Measurements from ENCODE around the gene ZBTB44. TPM values are rescaled to one million over a fixed set of nuclear protein-coding genes. Genes with fewer than 3 reads are reported as not detected.
"Not testable (repeated sequence)": the region's sequence is repeated elsewhere in the genome, so short reads cannot be mapped to it uniquely, and the experiment has no call there.

ZBTB44 gene, protein sequence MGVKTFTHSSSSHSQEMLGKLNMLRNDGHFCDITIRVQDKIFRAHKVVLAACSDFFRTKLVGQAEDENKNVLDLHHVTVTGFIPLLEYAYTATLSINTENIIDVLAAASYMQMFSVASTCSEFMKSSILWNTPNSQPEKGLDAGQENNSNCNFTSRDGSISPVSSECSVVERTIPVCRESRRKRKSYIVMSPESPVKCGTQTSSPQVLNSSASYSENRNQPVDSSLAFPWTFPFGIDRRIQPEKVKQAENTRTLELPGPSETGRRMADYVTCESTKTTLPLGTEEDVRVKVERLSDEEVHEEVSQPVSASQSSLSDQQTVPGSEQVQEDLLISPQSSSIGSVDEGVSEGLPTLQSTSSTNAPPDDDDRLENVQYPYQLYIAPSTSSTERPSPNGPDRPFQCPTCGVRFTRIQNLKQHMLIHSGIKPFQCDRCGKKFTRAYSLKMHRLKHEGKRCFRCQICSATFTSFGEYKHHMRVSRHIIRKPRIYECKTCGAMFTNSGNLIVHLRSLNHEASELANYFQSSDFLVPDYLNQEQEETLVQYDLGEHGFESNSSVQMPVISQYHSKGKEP
- total RNA-seq (ENCODE audit: insufficient read depth, low replicate concordance) = 55.1 TPM

GRCh38 chr11:130314750-130315285, at the start of gene ZBTB44:
Gene ZBTB44, minus strand, starts transcription at chr11:130314917. Its CDS starts 53,044 bp downstream, at chr11:130261873.
- peak; percentile 93 for DNase-seq (ENCODE audit: low spot score)

DNA sequence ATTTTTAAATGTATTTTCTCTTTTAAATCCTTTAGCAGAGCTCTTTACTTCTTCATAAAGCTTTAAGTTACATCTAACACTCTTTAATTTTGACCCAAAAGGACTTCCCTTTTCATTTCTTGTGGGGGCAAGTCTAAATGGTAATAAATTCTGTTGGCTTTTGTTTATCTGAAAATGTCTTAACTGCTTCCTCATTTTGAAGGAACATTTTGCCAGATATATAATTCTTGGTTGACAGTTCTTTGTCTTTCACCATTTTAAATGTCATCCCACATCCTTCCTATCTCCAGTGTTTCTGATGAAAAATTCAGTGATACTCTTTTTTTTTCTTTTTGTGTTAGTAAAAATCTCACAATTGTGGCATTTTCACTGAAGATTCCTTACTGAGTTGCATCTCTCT, 44.7 kb upstream of the ZBTB44 start:
- DNase-seq (ENCODE audit: low spot score) = no peak

- no peak for DNase-seq (ENCODE audit: low spot score)
These were observed 43.7 kb upstream of the ZBTB44 start for GRCh38 chr11:130358398-130358797.

DNA sequence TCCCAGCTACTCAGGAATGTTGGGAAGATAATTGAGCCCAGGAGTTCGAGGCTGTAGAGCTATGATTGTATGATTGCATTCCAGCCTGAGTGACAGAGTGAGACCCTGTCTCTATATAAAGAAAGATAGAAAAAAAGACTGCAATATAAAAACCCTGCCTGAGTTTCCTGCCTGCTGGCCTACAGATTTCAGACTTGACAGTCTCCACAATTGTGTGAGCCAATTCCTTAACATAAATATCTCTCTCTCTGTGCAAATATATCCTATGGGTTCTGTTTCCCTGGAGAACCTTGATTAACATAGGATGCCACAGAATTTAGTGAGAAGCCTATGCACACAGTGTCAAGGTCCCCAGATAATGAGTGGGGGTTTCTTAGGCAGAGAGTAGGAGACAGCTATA, 32.5 kb upstream of the ZBTB44 start:
- DNase-seq (ENCODE audit: low spot score) = no peak

- DNase-seq (ENCODE audit: low spot score) = no peak
These were observed 30.1 kb upstream of the ZBTB44 start for GRCh38 chr11:130344841-130345240.

- DNase-seq (ENCODE audit: low spot score) = no peak
These were observed 26.1 kb upstream of the ZBTB44 start for GRCh38 chr11:130340671-130341319.

DNA sequence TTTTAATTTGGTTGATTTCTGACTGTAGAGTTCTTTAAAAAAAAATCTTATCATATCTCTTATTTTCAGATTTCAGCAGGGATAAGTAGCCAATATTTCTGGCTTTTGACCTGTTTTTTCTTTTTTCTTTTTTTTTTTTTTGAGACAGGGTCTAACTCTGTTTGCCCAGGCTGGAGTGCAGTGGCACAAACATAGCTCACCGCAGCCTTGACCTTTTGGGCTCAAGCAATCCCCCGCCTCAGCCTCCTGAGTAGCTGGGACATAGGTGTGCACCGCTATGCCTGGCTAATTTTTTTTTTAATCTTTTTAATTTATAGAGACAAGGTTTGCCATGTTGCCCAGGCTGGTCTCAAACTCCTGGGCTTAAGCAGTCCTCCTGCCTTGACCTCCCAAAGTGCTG, 23.9 kb upstream of the ZBTB44 start:
- DNase-seq (ENCODE audit: low spot score) = no peak

- no peak for DNase-seq (ENCODE audit: low spot score)
These were observed 22.8 kb upstream of the ZBTB44 start for GRCh38 chr11:130337281-130338089.

GRCh38 chr11:130331397-130331796, 16.7 kb upstream of the ZBTB44 start:
- not testable (repeated sequence) for DNase-seq (ENCODE audit: low spot score)

DNA sequence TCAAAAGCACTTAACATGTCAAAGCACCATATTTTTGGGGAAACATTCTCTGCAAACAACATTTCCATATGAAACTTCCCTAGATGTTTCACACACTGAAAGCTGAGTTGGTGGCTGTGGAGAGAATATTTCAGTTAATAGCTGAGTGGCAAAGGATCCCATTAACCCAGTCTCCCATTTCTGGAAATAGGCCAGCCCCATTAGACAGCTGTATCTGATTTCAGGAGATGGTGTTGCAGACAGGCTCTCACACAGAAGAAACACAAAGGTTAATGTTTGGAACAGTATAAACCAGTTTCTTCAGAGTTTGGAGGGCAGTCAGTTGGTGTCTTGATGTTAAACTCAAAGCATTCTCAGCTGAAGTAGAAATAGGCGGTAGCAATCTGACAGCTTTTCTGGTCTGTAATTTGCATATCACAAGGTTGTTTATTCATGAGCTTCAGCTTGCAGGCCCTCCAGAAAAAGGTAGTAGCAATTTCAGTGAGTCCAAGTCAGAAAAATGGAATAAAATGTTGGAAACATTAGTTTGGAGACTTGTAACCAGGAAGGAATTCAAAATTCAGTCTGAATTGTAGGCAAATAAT, 15.5 kb upstream of the ZBTB44 start:
- DNase-seq (ENCODE audit: low spot score) = no peak

GRCh38 chr11:130328420-130328819, 13.7 kb upstream of the ZBTB44 start:
- DNase-seq (ENCODE audit: low spot score) = no peak

GRCh38 chr11:130327716-130328115, 13.0 kb upstream of the ZBTB44 start:
- DNase-seq (ENCODE audit: low spot score) = no peak

- DNase-seq (ENCODE audit: low spot score) = no peak
These were observed 11.0 kb upstream of the ZBTB44 start for GRCh38 chr11:130325691-130326090.

GRCh38 chr11:130323452-130324450, 9.0 kb upstream of the ZBTB44 start:
- DNase-seq (ENCODE audit: low spot score) = no peak

- DNase-seq (ENCODE audit: low spot score) = no peak
These were observed 7.4 kb upstream of the ZBTB44 start for GRCh38 chr11:130322126-130322525.

DNA sequence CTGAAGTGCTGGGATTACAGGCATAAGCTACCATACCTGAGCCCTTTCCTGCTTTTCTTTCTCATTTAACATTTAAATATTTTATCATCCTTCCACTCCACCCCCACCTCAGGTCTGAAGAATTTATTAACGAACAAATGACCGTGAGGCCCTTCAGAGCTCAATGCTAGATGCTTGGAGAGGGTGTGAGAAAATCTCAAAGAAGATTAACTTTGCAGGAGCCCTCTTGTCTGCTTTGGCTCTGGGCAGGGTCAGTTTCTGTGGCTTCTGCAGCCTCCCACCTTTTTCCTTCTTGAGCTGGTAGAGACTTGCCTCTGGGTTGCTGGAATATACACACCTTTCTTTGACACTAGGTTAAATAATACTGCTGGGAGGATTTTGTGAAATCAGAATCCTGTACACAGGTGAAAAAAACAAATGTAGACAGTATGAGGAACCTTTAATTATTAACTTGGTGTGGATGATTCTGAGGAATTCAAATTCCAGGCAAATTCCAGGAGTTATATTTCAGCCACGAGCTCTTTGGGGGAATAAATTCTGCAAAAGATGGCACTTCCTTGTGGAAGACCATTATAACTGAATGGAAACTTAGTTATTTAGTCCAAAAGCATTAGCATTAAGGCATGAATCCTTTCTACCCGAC, 3.4 kb upstream of the ZBTB44 start:
- DNase-seq (ENCODE audit: low spot score) = no peak

DNA sequence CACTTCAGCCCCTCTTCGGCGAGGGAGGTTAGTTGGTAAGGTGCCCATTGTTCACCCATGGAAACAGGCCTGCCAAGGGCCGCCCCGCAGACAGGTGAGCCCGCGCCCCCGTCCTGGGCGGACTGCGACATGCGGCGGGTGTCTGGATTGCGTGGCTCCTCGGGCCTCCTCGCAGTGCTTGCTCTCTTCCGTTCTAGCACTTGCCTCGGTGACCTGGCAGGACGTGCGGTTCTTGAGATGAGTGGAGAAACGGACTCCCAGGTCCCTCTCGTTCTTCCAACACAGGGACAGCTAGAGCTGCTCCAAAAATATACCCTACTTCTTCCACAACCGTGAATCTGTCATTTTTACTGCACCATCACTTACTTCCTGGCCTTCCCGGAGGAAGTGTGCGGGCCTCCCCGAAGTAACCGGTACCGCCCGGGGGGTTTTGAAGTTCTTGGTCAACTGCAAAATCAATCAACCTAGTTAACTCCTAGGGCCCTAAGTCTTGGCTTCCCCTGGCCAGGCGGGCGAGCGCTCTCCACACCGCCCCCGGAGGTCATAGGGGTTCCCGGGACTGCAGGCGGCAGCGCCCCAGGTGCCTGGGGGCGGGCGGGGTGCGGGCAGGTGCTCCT, 745 bp upstream of the ZBTB44 start:
- DNase-seq (ENCODE audit: low spot score) = peak; percentile 4

DNA sequence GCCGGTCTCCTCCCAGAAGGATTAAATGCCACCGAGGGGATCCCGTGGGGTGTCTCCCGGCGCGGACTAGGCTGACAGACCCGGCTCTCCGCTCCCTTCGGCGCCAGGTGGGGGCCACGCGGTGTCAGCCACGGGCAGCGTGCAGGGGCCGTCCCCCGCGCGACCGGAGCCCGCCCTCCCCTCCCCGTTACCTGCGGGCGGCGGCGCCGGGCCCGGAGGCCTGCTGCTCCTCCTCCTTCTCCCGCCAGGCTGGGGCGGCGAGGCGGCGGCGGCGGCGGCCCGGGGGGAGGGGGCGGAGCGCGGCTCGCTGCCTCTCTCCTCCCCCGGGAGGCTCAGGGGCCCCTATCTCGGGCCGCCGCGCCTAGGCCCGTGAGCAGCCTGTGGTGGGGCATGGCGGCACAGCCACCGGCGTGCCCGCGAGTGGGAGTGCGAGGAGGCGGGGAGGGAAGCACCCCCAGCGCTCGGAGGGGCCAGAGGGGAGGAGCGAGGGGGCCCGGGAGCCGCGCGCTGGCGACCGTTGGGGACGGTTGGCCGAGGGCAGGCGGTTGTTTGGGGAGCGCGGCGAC, 450 bp downstream of the ZBTB44 start:
- DNase-seq (ENCODE audit: low spot score) = peak; percentile 68

Data from umbilical cord (tissue), 2 donors.